Cardiac septum (tissue), 1 donor: ENCODE data around the gene LIME1. TPM values are rescaled to one million over a fixed set of nuclear protein-coding genes. Genes with fewer than 3 reads are reported as not detected.

Experiments used
- DNase-seq: peaks from one replicate; pipeline ENCODE4 v3.0.0-alpha.2; 2020; ENCODE audit warnings: low spot score
- intact Hi-C: fragments of 100-400 bp; cut with DNase I; formaldehyde crosslinking; loops from one replicate; pipeline ENCODE4 v1.14.0; 2022
- total RNA-seq: library from RNA; stranded (reverse); fragmentation: NEBNext Ultra II Directional; extraction: Animal tissue kit (Norgen Biotek cat#: 25700); gene quantifications from one replicate; pipeline ENCODE4 v1.2.1, GENCODE V29; 2021
- donor health status: DM: no; HTN: no; CAD: no.

The LIME1 gene
- total RNA-seq, 1 donor from 2014 or later = 5.0 TPM

DNA sequence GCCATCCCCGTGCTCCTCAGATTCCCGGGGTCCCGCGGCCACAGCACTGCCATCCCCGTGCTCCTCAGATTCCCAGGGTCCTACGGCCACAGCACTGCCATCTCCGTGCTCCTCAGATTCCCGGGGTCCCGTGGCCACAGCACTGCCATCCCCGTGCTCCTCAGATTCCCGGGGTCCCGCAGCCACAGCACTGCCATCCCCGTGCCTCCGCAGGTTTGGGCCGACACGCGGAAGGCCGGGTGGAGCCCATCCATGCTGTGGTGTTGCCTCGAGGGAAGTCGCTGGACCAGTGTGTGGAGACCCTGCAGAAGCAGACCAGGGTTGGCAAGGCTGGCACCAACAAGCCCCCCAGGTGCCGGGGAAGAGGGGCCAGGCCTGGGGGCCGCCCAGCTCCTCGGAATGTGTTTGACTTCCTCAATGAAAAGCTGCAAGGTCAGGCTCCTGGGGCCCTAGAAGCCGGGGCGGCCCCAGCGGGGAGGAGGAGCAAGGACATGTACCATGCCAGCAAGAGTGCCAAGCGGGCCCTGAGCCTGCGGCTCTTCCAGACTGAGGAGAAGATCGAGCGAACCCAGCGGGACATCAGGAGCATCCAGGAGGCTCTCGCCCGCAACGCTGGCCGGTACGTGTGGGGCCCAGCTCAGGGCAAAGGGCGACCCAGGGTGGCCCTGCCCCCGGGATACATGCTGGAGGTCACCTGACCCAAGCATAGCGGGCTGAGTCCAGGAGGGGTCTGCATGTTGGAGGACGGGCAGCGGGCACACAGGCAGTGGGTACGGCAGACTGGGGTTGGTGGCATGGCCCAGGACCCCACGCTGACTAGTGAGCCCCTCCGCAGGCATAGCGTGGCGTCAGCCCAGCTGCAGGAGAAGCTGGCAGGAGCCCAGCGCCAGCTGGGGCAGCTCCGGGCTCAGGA lies 1.3 kb upstream of the LIME1 start:
- DNase-seq = peak; percentile 66
- intact Hi-C loops = loop anchor here (5.0 kb wide), 1 partner anchor 38 kb away; the partner anchor contains the start of gene TNFRSF6B

DNA sequence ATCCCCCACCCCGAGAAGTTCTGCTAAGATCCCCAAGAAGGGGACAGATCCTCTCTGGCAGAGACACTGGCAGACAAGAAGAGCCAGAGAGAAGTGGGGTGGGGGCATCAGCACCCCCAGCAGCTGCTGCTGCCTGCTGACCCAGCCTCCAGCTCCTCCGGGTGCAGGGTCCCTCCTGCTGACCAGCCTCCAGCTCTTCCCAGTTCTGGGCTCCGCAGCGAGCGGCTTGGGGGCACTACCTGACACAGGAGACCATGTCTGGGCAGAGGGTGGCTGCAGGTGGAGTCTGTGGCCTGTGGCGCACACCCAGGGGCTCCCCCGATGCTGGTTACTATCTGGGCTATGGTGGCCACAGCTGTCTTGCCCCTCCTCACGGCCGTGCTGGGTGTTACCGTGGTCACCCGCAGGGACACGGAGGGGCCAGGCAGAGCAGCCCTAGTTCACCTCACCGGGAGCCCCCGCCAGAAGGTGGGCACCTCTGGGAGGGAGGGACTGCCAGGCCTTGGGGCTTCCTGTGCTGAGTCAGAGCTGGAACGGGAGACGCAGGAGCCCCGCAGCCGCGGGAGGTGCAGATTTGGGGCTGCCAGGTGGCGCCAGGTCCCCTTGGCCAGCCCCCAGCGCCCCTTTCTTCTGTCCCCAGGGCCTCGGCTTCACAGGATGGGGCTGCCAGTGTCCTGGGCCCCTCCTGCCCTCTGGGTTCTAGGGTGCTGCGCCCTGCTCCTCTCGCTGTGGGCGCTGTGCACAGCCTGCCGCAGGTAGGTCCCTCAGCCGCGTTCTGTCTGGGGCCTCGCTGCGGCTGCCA lies 630 bp downstream of the LIME1 start:
- no peak for DNase-seq
- intact Hi-C loops = loop anchor here (5.0 kb wide), 1 partner anchor 40 kb away; the partner anchor contains the start of gene TNFRSF6B

DNA sequence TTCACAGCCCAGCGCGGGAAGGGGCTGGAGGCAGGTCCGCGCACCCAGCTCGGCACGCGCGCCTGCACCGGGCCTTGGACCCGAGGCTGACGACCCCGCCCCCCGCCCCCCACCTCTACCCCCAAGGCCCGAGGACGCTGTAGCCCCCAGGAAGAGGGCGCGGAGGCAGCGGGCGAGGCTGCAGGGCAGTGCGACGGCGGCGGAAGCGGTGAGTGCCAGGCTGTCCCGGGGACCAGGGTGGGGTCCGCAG lies 1.2 kb downstream of the LIME1 start:
- intact Hi-C loops = loop anchor here (5.0 kb wide), 1 partner anchor 40 kb away; the partner anchor contains the start of gene TNFRSF6B
- no peak for DNase-seq

DNA sequence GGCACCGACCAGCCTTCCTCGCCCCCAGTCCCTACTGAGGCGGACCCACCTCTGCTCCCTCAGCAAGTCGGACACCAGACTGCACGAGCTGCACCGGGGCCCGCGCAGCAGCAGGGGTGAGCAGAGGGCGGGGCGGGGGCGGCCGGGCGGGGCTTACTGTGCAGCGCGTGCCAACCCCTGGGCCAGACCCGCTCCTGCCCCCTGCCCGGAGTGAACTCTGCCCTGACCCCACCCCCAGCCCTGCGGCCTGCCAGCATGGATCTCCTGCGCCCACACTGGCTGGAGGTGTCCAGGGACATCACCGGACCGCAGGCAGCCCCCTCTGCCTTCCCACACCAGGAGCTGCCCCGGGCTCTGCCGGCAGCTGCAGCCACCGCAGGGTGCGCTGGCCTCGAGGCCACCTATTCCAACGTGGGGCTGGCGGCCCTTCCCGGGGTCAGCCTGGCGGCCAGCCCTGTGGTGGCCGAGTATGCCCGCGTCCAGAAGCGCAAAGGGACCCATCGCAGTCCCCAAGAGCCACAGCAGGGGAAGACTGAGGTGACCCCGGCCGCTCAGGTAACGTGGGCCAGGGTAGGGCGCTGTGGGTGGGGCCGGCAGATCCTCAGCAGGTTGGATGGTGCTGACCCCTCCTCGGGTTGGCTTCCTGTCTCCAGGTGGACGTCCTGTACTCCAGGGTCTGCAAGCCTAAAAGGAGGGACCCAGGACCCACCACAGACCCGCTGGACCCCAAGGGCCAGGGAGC lies 1.7 kb downstream of the LIME1 start:
- intact Hi-C loops = loop anchor here (5.0 kb wide), 1 partner anchor 41 kb away; the partner anchor contains the start of gene TNFRSF6B
- DNase-seq = peak; percentile 60

DNA sequence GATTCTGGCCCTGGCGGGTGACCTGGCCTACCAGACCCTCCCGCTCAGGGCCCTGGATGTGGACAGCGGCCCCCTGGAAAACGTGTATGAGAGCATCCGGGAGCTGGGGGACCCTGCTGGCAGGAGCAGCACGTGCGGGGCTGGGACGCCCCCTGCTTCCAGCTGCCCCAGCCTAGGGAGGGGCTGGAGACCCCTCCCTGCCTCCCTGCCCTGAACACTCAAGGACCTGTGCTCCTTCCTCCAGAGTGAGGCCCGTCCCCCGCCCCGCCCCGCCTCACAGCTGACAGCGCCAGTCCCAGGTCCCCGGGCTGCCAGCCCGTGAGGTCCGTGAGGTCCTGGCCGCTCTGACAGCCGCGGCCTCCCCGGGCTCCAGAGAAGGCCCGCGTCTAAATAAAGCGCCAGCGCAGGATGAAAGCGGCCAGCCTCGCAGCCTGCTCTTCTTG lies 2.2 kb downstream of the LIME1 start:
- intact Hi-C loops = loop anchor here (5.0 kb wide), 1 partner anchor 41 kb away; the partner anchor contains the start of gene TNFRSF6B

DNA sequence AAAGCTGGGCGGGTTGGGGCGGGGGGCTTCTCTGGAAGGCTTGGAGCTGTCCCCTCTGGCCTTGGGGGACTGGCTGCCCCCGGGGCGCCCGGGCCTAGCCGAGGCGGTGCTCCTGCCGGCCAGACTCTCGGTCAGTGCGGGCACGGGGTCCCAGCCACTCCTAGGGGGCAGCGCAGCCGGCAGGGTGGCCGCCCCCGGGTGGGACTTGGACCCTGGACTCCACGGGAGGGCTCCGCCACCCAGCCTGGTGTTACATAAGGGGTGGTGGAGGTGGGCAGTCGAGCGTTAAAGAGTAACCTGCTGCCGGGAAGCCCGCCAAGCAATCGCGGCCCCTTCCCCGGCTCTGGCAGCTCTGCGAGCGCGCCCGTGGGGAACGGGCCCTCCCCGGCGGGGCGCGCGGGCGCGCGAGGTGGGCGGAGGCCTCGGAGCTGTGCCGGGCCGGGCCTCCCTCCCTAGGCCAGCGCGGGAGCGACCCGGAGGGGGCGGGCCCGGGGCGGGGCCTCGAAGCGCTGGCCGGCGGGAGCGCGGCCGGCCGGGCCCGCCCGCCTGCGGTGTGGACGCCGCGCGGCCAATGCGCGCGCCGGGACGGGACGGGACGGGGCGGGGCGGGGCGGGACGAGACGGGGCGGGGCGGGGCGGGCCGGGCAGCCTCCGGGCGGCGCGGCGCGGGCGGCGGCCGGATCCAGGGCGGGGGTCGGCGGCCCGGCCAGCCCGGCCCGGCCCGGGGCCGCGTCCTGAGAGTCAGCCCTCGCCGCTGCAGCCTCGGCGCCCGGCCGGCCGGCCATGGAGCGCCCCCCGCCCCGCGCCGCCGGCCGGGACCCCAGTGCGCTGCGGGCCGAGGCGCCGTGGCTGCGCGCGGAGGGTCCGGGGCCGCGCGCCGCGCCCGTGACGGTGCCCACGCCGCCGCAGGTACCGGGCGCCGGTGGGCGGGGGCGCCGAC lies 2.9 kb downstream of the LIME1 start, which contains the start of gene SLC2A4RG:
Gene SLC2A4RG (plus strand): TSS at position 647 of the 940 bp plus-strand sequence. CDS start 137 bp downstream, at position 784.
- intact Hi-C loops = loop anchor here (5.0 kb wide), 2 partner anchors 42 to 112 kb away; partner anchors contain the start of genes GMEB2 and TNFRSF6B

More for the DNA sequence above, 2.2 kb downstream of the LIME1 start:
- peak; percentile 80 for DNase-seq

DNA sequence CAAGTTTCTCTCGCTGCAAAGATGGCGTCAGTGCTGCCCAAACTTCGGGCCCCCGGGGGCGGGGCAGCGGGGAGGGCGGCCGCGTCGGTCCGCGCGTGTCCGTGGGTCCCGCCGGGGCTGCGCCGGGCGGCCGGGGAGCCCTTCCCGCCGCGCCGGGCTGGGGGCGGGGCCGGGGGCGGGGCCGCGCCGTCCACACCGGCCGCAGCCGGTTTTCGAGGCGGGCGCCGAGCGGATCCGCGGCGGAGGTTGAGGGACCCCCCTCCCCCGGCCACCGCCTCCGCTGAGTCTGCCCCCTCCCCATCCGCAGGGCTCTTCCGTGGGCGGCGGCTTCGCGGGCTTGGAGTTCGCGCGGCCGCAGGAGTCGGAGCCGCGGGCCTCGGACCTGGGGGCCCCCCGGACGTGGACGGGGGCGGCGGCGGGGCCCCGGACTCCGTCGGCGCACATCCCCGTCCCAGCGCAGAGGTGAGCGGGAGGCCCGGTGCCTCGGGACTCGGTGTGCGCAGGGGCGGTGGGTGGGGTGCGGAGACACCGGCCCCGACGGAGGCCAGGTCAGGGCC lies 3.7 kb downstream of the LIME1 start:
- intact Hi-C loops = loop anchor here (5.0 kb wide), 1 partner anchor 113 kb away; the partner anchor contains the start of gene GMEB2
- peak; percentile 78 for DNase-seq

More for the DNA sequence above, 2.9 kb downstream of the LIME1 start, which contains the start of gene SLC2A4RG:
- DNase-seq = peak; percentile 89

DNA sequence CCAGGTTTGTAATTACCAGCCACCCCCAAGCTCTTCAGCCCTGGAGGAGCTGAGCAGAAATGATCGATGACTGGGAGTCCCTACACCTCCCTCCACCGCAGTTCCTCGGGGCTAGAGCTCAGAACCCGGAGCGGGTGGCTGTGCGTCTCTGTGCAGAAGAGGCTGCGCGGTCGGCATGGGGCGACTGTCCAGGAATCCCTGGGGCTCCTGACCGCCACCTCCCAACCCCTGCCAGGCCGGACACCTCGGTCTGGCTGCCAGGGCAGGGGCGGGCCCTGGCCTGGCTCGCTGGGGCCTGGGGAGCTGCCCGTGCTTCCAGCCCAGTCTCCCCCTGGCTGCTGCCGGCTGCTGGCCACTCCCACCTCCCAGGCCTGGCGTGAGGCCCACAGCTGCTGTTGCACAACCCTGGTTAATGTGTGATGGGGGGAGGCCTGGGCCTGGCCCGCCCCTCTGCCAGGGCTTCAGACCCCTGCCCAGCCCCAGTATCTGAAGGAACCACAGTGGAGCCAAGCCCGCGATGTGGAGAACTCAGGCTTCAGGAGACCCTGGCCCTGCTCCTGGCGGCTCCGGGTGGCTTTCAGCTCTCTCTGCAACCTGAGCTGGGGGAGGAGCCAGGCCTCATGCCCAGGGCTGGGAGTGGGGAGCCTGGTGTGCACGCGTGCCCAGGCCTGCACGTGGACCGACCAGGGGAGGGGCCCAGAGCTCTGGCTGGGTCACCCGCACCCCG lies 4.3 kb downstream of the LIME1 start:
- DNase-seq = peak; percentile 93
- intact Hi-C loops = loop anchor here (5.0 kb wide), 1 partner anchor 113 kb away; the partner anchor contains the start of gene GMEB2

DNA sequence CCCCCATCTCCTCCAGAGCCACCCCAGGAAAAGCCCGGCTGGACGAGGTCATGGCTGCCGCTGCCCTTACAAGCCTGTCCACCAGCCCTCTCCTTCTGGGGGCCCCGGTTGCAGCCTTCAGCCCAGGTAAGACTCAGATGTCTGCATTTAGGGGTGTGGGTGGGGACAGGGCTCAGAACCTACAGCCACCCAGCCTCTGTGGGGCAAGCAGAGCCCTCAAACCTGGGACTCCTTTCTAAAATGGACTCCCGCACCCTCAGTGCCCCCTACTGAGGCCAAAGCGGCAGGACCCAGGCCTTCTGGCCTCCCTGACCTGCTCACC lies 4.9 kb downstream of the LIME1 start:
- DNase-seq = no peak
- intact Hi-C loops = loop anchor here (5.0 kb wide), 1 partner anchor 114 kb away; the partner anchor contains the start of gene GMEB2

DNA sequence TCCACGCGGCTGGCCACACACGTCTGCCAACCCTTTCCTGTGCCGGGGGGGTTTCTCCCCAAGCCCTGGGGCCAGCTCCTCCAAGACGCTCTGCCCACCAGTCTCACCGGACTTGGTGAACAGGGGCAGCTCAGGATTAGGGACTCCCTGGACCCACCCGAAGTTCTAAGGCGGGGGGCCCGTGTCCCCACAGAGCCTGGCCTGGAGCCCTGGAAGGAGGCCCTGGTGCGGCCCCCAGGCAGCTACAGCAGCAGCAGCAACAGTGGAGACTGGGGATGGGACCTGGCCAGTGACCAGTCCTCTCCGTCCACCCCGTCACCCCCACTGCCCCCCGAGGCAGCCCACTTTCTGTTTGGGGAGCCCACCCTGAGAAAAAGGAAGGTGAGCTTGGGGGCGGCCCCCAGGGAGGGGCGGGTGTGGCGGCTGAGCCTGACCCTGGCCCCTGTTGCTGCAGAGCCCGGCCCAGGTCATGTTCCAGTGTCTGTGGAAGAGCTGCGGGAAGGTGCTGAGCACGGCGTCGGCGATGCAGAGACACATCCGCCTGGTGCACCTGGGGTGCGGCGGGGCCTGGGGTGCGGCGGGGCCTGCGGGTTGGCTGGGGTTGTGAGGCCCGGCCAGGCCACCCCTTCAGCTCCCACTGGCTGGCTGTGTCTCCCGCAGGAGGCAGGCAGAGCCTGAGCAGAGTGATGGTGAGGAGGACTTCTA lies 5.4 kb downstream of the LIME1 start:
- intact Hi-C loops = loop anchor here (5.0 kb wide), 1 partner anchor 115 kb away; the partner anchor contains the start of gene GMEB2
- peak; percentile 73 for DNase-seq

DNA sequence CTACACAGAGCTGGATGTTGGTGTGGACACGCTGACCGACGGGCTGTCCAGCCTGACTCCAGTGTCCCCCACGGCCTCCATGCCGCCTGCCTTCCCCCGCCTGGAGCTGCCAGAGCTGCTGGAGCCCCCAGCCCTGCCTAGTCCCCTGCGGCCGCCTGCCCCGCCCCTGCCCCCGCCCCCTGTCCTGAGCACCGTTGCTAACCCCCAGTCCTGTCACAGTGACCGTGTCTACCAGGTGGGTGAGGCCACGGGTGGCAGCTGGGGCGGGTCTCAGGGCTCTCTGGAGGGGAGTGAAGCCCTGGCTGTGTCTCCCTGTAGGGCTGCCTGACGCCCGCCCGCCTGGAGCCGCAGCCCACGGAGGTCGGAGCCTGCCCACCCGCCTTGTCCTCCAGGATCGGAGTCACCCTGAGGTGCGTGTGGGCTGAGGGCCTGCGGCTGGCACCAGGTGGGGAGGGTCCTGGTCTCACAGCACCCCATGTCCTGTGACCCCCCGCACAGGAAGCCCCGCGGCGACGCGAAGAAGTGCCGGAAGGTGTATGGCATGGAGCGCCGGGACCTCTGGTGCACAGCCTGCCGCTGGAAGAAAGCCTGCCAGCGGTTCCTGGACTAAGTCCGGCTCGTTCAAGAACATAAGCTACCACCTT lies 6.0 kb downstream of the LIME1 start:
- intact Hi-C loops = loop anchor here (5.0 kb wide), 1 partner anchor 115 kb away; the partner anchor contains the start of gene GMEB2
- DNase-seq = peak; percentile 63

DNA sequence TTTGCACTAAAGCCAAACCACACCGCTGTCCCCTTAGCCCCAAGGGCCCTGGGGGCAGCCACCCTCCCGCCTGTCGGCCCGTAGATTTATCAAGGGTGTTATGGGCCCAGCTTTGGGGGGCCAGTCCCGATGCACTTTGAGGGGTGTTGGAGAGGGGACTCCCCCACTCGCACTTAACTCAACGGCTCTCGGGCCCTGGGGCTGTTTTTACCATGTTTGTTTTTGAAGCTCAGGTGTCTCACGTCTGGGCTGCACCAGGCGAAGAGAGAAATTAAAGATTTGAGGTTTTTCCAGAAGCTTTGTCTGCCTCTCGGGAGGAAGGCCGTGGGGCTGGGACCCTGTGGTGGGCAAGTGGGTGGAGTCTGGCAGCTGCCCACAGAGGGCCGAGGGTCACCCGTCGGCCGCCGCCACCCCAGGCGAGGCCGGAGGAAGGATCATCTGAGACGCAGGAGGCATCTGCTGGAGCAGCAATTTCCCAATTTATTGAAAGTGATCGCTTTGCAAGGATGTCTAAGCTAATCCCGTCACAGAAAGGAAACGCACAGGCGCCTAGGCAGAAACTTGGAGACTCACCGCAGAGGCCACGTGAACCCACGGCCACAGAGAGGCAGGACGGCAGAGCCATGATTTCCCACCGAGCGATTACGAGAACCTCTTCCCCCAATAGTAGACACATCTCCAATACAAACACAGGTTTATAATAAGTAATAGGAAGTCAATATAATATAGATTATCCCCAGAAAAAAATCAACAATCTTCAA lies 6.9 kb downstream of the LIME1 start:
- intact Hi-C loops = loop anchor here (5.0 kb wide), 1 partner anchor 116 kb away; the partner anchor contains the start of gene GMEB2
- peak; percentile 61 for DNase-seq

DNA sequence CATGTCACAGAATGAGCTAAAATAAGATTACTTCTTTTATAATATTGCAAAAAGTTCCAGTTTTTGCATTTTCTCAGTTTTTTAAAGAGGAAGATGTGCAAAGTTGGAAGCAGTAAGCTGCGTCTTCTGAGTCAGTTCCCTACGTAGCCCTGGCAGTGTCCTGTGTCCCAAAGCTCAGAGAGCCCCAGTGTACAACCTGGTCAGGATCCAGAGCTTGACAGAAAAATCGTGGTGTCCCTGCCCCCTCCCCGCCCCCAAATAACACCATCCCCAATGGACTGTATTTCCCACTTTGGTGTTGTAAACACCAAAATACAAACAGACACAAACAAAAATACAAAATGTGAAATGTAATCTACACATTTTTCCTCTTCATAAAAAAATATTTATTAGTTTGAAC lies 7.7 kb downstream of the LIME1 start:
- intact Hi-C loops = loop anchor here (5.0 kb wide), 1 partner anchor 117 kb away; the partner anchor contains the start of gene GMEB2
- DNase-seq = no peak

DNA sequence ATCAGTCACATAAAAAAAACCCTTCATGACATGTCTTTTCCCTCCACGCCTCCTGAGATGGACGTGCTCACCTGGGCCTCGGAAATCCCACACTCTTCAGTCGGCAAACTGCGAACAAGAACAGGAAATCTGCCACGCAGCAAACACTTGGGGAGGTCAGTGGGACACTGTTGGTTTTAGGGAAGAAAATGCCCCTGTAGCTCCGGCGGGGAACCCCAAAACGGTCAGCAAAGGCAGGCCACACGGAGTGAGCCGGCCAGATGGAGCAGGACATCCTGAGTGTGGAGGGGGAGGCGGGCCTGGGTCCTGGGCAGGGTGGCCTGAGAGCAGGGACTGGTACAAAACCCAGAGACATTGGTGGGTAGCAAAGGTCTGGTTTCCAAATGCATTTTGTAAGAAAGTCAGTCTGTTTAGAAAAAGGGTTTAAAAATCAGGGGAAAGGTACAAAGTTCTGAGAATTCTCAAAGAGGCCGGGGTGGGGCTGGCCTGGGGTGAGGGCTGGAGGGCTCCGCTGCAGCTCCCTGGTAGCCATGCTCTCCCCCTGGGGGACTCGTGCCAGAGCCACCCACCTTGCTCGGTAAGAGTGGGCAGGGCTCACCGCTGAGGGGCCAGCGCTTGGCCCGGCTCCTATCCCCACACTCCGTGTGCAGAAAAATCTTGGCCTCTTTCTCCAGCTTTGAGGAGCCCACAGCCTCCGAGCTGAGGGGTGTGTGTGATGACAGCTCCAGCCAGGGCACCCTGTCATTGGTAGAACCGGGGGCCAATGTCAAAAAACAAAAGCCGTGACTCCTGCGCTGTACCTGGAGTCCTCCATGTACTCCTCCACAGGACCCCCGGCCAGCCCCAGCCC lies 8.3 kb downstream of the LIME1 start:
- DNase-seq = peak; percentile 71
- intact Hi-C loops = loop anchor here (5.0 kb wide), 1 partner anchor 117 kb away; the partner anchor contains the start of gene GMEB2
